ENCODE data around the gene BORCS5.
"Not testable (repeated sequence)": the region's sequence is repeated elsewhere in the genome, so short reads cannot be mapped to it uniquely, and the experiment has no call there.

The BORCS5 gene

GRCh38 chr12:12336511-12336910, 20.4 kb upstream of the BORCS5 start:
- H3K4me3 ChIP-seq (ENCODE audit: low read depth, low read length), result no peak overlapping the region
- no peak for DNase-seq (ENCODE audit: low read depth, low spot score)
- in situ Hi-C loops (cut with HindIII; ENCODE audit: low sequenced_read_pairs), result no loop called here
- TF ChIP-seq, protein P1, sequence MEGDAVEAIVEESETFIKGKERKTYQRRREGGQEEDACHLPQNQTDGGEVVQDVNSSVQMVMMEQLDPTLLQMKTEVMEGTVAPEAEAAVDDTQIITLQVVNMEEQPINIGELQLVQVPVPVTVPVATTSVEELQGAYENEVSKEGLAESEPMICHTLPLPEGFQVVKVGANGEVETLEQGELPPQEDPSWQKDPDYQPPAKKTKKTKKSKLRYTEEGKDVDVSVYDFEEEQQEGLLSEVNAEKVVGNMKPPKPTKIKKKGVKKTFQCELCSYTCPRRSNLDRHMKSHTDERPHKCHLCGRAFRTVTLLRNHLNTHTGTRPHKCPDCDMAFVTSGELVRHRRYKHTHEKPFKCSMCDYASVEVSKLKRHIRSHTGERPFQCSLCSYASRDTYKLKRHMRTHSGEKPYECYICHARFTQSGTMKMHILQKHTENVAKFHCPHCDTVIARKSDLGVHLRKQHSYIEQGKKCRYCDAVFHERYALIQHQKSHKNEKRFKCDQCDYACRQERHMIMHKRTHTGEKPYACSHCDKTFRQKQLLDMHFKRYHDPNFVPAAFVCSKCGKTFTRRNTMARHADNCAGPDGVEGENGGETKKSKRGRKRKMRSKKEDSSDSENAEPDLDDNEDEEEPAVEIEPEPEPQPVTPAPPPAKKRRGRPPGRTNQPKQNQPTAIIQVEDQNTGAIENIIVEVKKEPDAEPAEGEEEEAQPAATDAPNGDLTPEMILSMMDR (IDR thresholded peaks at IDR 0.05; ENCODE audit: low read depth, low read length), result no peak

DNA sequence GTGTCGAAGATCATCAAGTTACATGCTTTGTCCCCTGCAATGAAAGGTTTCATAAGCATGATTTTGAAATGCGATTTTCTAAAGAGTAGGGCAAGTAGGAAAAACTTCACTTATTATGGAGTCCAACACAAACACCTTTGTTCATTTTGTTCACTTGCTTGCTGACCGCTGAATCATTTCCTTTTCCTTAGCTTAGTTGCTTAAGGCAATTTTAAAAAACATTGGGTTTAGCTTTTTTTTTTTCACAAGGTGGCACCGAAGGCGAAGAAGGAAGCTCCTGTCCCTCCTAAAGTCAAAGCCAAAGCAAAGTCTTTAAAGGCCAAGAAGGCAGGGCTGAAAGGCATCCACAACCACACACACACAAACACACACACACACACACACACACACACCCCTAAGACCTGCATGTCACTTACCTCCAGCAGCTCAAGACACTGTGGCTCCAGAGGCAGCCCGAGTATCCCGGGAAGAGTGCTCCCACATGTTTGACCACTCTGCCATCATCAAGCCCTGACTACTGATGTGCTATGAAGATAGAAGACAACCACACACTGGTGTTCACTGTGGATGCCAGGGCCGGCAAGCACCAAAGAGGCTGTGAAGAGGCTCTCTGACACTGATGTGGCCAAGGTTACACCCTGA, 18.2 kb upstream of the BORCS5 start:
- in situ Hi-C loops (cut with HindIII; ENCODE audit: low sequenced_read_pairs), result no loop called here
- DNase-seq (ENCODE audit: low read depth, low spot score), result peak; percentile 61
- TF ChIP-seq, protein P1 (IDR thresholded peaks at IDR 0.05; ENCODE audit: low read depth, low read length), result no peak
- H3K4me3 ChIP-seq (ENCODE audit: low read depth, low read length), result no peak overlapping the region

GRCh38 chr12:12349711-12350665, 6.9 kb upstream of the BORCS5 start, which contains the start of gene MANSC1:
Gene MANSC1 (minus strand): TSS chr12:12350242. CDS start chr12:12343314, 6,928 bp downstream.
- H3K4me3 ChIP-seq (ENCODE audit: low read depth, low read length), result peak within 1 kb of the TSS; percentile 56
- in situ Hi-C loops (cut with HindIII; ENCODE audit: low sequenced_read_pairs), result no loop called here
- no peak for DNase-seq (ENCODE audit: low read depth, low spot score)
- TF ChIP-seq, protein P1 (IDR thresholded peaks at IDR 0.05; ENCODE audit: low read depth, low read length), result peak; percentile 45

GRCh38 chr12:12350868-12351463, 5.9 kb upstream of the BORCS5 start:
- H3K4me3 ChIP-seq (ENCODE audit: low read depth, low read length), result no peak overlapping the region
- in situ Hi-C loops (cut with HindIII; ENCODE audit: low sequenced_read_pairs), result no loop called here
- DNase-seq (ENCODE audit: low read depth, low spot score), result no peak
- TF ChIP-seq, protein P1 (IDR thresholded peaks at IDR 0.05; ENCODE audit: low read depth, low read length), result no peak

- H3K4me3 ChIP-seq (ENCODE audit: low read depth, low read length); in situ Hi-C loops (cut with HindIII; ENCODE audit: low sequenced_read_pairs); DNase-seq (ENCODE audit: low read depth, low spot score): not testable (repeated sequence)
These were observed 5.3 kb upstream of the BORCS5 start for GRCh38 chr12:12351468-12352185.

DNA sequence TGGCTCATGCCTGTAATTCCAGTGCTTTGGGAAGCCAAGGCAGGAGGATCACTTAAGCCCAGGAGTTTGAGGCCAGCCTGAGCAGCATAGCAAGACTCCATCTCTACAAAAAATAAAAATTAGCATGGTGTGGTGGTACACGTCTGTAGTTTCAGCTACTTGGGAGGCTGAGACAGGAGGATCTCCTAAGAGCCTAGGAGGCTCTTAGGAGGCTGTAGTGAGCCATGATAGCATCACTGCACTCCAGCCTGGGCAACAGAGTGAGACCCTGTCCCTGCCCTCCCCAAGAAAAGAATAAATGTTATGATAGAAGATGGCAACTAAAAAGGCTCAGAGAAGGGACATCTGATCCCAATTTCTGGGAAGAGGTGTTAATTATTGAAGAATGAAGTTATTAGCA, 3.6 kb upstream of the BORCS5 start:
- TF ChIP-seq, protein P1 (IDR thresholded peaks at IDR 0.05; ENCODE audit: low read depth, low read length), result no peak
- DNase-seq (ENCODE audit: low read depth, low spot score), result no peak
- H3K4me3 ChIP-seq (ENCODE audit: low read depth, low read length), result no peak overlapping the region
- in situ Hi-C loops (cut with HindIII; ENCODE audit: low sequenced_read_pairs), result no loop called here
